Measurements from ENCODE around the gene BEGAIN. TPM values are rescaled to one million over a fixed set of nuclear protein-coding genes. Genes with fewer than 3 reads are reported as not detected.

Gene BEGAIN
- total and polyA plus RNA-seq, 2 donors (not counting 3 experiments of a cell fraction or from before 2014, with no cell fraction given) = 0.49 TPM; not detected in 1

DNA sequence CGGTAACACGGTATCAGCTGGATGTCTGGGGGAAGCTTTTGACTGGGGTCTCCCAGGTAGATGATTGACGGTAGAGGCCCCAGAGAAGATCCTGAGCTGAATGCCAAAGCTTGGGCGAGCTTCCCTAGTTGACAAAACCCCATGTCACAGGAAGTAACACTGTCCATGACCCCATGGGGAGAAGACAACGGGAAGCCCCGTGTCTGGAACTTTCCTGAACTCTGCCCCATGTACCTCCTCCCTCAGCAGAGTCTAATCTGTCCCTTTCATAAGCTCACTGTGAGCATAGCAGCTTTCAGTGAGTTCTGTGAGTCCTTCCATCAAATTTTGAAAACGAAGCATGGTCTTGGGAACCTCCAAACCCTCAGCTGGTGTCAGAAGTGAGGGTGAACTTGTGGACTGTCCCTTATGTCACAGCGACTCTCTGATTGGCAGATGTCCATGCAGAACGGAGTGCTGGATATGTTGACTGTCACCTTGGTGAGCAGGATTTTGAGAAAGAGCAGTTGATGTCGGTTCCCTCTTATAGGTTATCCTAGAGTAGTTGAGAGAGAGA lies 29.7 kb upstream of the BEGAIN start:
- no TSS peak for BruUV-seq (replicated peaks)
- H3K4me1 ChIP-seq (ENCODE audit: control insufficient read depth, extremely low read depth, insufficient read depth, low read length) = no peaks in the 10 kb centered on the region
- ChIA-PET POLR2A (no interaction called here), CTCF (interaction anchor here (1.4 to 1.6 kb wide), 2 partner anchors 15 to 29 kb away, joined by 4 read pairs; no protein-coding TSS in a partner anchor)
- no peak overlapping the region for H3K4me3 ChIP-seq (replicated peaks in 1 of 3; ENCODE audit: insufficient read depth in 1 of 3, low read depth in 1 of 3, low read length in 3 of 3)
- H2AFZ ChIP-seq (ENCODE audit: low read depth, low read length) = no peak overlapping the region
- DNase-seq (ENCODE audit: low read depth, low spot score) (no peak), FAIRE-seq (no peak)
- no peaks in the 10 kb centered on the region for H3K79me2 ChIP-seq (ENCODE audit: control insufficient read depth, insufficient read depth, low read length)
- no peak overlapping the region for H3K9ac ChIP-seq (replicated peaks; ENCODE audit: extremely low read depth, insufficient read depth, low read length)
- no peaks in the 10 kb centered on the region for H3K9me1 ChIP-seq (replicated peaks; ENCODE audit: control insufficient read depth, extremely low read depth, insufficient read depth, low read length)
- no peaks in the 10 kb centered on the region for H3K36me3 ChIP-seq (ENCODE audit: control insufficient read depth in 2 of 2, extremely low read depth in 1 of 2, insufficient read depth in 2 of 2, low read length in 2 of 2)
- H3K9me3 ChIP-seq (replicated peaks; ENCODE audit: control insufficient read depth, insufficient read depth, low read length) = no peaks in the 10 kb centered on the region
- no peak for TF ChIP-seq POLR2AphosphoS5 (IDR thresholded peaks at IDR 0.05; ENCODE audit: insufficient read depth, low read depth, low read length)
- TF ChIP-seq EZH2 (IDR thresholded peaks at IDR 0.05; ENCODE audit: borderline replicate concordance, low read depth, low read length, severe bottlenecking) = no peak
- TF ChIP-seq POLR2A (IDR thresholded peaks at IDR 0.05; ENCODE audit: low read depth, low read length) = no peak
- no peak for TF ChIP-seq MAX (IDR thresholded peaks at IDR 0.05; ENCODE audit: insufficient read depth, insufficient read length)
- TF ChIP-seq FOS (IDR thresholded peaks at IDR 0.05; ENCODE audit: borderline replicate concordance, insufficient read depth, low read length) = no peak
- no peak for TF ChIP-seq JUN (IDR thresholded peaks at IDR 0.05; ENCODE audit: borderline replicate concordance, insufficient read depth, insufficient read length, low read depth)
- TF ChIP-seq, protein P1, sequence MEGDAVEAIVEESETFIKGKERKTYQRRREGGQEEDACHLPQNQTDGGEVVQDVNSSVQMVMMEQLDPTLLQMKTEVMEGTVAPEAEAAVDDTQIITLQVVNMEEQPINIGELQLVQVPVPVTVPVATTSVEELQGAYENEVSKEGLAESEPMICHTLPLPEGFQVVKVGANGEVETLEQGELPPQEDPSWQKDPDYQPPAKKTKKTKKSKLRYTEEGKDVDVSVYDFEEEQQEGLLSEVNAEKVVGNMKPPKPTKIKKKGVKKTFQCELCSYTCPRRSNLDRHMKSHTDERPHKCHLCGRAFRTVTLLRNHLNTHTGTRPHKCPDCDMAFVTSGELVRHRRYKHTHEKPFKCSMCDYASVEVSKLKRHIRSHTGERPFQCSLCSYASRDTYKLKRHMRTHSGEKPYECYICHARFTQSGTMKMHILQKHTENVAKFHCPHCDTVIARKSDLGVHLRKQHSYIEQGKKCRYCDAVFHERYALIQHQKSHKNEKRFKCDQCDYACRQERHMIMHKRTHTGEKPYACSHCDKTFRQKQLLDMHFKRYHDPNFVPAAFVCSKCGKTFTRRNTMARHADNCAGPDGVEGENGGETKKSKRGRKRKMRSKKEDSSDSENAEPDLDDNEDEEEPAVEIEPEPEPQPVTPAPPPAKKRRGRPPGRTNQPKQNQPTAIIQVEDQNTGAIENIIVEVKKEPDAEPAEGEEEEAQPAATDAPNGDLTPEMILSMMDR (IDR thresholded peaks at IDR 0.05; ENCODE audit: extremely low read depth in 1 of 2, insufficient read depth in 1 of 2, low read depth in 1 of 2, low read length in 2 of 2) = no peak
- TF ChIP-seq MYC (IDR thresholded peaks at IDR 0.05; ENCODE audit: low read depth, low read length) = no peak
- TF ChIP-seq GATA2 (IDR thresholded peaks at IDR 0.05; ENCODE audit: insufficient read depth, insufficient read length, low read depth, low read length) = no peak
- no peaks in the 10 kb centered on the region for H4K20me1 ChIP-seq (replicated peaks; ENCODE audit: control insufficient read depth, extremely low read depth, insufficient read depth, low read length)
- dilution Hi-C loops (cut with MboI; ENCODE audit: extremely low pct_ligation_motif_present, low sequenced_read_pairs) (no loop called here), intact Hi-C loops (cut with micrococcal nuclease) (no loop called here)
- H3K27me3 ChIP-seq (ENCODE audit: control insufficient read depth in 2 of 2, insufficient read depth in 2 of 2, low read length in 2 of 2) = peaks cover 14 to 18% of the 10 kb centered on the region in 2 experiments
- no peak overlapping the region for H3K4me2 ChIP-seq (ENCODE audit: insufficient read depth, low read length)
- no peak overlapping the region for H3K27ac ChIP-seq (ENCODE audit: insufficient read depth, low read depth, low read length)
